GM19467 (cell line): Measurements from ENCODE around the gene BARHL2.

Experiments used
- ATAC-seq: cut with Tn5 transposase; IDR thresholded peaks from one replicate; pipeline ENCODE4 v1.9.1; 2021; ENCODE audit warnings: mild to moderate bottlenecking, moderate library complexity; ENCODE audit not compliant: unreplicated experiment

BARHL2 gene

DNA sequence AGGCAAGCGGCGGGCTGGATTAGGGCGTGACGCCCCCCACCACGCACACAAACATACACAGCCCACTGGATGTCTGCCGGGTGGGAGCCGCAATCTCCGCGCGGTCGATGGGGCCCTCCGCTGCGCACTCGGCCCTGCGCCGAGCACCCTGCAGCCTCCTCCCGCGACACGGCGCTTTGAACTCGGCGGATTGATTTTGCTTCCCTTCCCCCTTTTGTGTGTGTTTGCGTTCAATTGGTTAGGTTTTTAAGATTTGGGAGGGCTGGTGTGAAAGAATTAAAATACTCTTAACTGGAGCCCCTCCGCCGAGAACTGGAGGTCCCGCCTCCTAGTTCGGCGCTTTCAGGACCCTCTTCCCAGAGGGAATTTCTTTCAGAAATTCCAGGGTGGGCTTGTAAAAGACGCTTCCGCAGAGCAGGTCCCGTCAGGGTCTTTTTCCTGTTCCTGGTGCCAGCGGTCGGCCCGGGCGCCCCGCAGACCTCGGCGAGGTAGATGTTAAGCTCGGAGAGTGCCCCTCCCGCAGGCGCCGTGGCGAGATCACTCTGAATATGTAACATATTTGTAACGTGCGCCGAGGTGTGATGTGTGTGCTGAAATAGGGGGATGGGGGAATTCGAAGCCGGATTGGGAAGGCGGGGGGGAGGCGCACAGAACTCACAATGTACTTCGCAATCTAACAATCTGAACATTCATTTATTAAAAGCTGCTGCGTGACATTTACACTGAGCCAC is 8.0 kb upstream of the BARHL2 start:
- no peak for ATAC-seq

DNA sequence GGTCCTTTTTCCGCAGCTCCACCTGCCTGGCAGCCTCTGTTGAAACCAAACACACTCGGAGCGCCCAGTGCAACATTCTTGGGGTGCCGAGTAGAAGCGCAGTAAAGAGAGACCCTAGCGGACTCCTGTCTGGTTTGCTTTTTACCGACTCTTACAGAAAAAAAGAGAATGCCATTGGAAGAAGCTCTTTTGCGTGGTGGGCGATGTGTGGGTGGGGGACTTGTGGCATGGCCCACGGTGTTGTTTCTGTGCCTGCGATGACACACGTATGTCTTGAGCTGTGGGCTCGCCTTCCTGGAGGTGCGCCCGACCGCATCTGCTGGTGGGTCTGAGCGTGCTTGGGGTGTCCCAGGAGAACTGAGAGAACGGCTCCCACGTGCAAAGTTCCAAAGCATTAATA is 7.3 kb upstream of the BARHL2 start:
- ATAC-seq, result no peak

DNA sequence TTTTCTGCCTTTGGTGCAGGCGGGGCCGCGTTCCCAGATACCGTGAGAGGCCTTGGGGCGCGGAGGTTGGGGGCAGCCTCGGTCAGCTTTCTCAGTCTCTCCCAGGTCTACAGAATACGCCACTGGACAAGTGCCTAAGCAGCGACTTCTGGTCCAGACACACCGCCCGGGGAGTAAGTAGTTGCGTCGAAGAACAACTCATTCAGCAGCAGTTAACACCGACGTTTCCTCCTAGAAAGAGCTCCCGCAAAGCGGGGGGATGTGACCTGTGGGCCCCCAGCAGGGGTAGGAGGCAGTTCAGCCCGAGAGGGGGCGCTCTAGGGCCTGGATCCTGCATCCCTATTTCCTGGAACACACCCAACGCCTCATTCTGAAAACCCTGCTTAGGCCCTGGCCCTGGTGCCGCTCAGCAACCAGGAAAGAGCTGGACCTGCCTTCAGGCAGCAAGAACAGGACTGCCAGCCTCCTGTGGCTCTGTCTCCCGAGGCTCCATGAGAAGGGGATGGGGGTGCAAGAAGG is 6.5 kb upstream of the BARHL2 start:
- ATAC-seq, result no peak

DNA sequence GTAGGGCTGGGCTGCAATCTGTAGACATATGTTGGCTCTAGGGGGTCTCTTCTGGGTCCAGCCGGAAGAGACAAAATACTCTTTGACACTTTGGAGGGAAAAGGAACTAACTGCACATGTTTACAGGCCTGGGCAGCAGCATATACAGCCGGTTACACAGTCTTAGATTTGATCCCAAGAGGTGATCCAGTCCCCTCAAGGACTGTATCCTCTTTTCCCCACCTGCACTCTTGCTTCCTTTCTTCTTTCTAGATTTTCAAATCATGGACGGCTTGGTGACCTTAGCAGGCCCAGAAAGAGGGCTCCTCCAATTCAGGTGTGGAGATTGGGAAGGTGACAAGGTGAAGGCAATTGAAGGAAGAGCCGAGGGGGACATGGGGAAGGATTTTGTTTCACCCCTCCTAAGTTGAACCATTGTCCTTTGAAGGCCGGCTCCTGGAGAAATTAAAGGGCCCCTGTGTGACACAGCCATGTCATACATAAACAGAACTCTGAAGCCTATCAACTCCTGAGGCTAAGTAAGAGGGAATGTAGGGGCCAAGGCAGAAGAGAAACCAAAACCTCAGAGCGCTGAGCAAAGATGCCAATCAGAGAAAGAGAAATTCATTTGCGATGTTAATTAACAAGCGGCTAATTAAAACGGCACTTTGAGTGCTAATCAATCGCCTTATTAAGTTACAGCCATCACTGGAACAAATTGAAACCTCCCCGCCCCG is 5.9 kb upstream of the BARHL2 start:
- ATAC-seq, result no peak

DNA sequence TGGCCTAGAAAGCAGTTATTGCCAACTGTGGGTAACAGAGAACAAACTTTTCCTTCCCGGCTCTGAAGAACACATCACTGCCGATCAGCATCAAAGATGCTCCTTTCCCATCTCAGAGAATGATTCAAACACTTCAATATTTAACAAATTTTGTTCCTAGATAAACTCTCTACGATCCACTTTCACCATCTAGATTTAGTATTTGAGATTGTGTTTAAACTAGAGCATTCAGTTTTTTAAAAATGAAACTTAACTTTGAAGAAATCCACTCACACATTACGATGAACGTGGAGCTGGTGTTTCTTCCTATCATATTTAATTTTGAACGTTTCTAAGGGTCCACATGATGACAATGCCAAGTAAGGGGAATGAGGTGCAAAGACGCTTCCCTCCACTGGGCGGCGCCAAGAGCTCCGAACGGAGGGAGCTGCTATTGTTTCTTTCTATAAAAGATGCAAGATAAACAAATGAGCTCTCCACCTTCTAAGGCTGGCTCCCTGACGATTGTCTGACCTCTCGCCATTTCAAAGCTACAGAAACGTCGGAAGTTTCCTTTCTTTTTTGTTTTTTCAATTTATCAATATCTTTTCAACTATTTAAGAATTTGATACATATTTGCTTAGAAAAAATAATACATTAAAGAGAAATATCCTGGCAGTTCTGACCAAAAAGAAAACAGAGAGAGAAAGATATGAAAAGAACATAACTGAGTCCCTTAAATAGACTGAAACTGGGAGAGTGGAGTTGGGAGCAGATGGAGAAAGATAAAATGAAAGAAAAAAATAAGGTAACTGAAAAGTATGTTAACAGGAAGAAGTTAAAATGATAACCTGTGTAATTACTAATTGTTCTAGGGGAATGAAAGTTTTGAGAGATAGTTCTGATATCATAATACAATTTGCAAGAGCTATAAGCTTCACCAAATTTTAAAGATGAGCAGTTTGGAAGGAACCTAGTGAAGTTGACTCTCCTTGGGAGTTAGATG is 4.4 kb upstream of the BARHL2 start:
- peak; percentile 55 for ATAC-seq

DNA sequence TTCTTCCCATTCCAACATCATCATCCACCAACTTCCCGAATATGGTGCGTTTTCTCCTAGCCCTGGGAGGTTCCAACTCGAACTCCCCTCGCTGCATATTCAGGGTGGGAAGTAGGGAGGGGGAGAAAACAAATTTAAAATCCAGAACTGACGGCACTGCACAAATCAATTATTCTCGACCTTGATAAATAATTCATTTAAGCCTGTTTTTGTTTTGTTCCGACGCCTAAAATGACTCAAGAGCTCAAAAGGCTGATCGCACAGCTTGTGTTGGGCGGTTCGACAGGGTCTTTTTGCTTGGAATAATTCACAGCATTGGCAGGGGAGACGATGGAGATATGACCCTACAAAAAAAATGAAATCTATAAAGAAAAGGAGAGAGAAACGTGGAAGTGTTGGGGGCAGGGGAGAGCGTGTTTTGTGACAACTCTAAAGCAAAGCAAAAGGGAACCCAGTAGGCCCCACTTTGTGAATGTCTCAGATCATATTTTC is 3.1 kb upstream of the BARHL2 start:
- no peak for ATAC-seq

DNA sequence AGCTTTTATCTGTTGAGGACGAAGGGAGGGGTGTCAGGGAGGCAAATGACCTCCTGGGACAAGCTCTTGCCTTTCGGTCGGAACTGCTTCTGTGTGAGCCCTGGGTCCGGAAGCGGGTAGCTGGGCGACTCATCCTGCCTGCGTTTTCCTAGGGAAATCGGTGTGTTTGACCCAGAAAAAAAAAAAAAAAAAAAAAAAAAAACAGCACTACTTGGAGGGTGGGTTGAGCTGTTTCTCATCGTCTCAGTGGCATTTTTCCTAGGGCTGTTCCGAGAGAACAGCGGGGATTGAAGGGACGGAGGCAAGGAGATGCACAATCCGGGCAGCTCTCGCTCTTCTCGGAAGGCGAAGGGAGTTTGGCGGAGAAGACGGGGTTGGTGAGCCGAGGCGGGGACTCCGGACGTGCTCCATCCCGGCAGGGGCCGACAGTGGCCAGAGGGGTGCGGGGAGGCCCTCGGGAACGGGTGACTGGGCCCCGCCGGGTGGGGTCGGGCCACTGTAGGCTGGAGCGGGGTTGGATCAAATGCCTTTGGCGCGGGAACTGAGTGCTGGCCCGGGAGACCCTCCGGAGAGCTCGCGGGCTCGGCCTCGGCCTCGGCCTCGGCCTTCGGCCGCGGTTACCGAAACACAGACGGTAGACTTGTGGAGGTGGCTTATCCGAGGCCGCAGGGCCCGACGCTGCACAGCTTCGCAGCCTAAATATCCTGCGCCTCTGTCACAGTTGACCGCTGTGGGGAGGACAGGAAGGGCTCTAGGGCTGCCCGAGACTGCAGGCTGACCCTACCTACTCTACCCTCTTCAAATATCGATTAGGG is 2.4 kb upstream of the BARHL2 start:
- no peak for ATAC-seq

DNA sequence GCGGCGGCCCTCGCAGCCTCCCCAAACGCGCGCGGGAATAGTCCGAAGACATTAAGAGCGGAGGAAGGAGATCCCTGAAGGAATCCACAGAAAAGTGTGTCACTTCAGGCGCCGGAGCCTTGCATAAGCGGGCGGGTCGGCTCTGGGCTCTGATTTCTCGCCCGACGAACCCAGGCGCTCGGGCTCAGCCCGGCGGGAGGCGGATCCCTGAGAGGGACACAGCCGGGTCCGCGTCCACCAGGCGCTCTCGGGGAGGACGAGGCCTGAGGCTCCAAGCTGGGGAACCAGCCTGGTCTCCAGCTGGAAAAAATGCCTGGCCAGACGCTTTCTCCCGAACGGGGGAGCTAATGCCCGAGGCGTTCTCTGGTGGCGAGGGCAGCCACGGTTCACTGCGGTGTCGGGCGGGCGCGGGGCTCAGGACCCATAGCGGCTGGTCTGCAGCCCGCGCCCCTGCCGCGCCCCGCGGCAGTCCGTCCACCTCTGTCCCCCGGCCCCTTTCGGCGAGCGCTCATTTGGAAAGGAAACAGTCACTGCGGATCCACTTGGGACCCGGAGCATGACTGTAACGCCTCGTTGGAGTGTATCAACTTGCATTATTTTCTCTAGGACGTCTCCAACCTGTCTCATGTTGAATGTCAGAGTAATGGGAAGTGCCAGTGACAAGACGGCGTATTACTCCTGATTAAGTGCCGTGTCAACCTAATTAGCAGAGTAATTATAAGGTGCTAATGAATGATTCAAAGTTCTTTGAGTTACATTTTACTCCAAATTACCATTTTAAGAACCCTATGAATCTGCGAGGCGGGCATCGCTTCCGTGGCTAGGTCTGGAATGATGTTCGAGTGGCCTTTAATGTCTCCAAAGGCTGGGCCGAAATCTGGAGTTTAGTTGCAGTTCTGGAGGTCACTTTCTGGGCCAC is 1.6 kb upstream of the BARHL2 start:
- ATAC-seq, result no peak

DNA sequence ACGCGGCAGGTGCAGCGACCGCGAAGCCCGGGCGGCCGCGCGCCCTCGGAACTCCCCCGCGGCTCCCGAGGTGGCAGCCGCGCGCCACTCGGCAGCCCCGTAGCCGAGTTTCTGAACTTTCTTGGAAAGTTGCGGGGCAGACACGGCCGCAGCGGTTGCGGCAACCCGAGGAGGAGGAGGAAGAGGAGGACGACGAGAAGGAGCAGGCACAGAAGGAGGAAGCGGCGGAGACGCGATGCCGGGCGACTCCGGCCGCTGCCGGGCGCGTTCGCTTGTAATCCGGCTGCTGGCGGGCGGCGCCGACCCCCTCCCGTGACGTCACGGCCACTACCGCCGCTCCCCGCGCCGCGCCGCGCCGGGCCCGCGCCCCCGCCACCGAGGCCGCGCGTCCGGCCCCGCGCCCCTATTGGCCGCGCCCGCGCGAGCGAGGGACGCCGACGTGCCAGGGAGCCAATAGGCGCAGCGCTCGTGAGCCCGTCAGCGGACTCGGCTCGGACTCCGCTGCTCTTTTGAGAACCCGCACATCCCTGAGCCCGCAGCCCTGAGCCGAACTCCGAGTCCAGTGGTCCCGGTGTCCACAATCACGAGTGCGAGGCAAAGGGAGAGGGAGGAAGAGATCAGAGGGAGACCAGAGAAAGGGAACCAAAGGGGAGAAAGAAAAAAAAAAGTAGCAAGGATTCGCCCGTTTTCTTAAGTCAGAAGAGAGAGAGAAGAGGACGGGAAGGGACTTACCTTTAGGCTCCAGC is 736 bp upstream of the BARHL2 start:
- no peak for ATAC-seq

DNA sequence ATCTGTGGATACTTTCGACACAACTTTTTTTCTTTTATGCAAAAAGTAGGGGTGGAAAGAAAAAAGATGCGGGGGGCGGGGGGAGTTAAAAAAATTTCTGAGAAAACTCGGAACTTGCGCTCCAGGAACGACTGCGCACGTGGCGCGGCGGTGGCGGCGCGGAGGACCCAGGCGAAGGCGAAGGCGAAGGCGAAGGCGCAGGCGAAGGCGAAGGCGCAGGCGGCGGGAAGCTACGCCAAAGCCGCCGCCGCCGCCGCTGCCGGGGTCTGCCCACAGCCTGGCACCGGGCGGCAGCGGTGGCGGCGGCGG is 208 bp upstream of the BARHL2 start:
- ATAC-seq, result no peak

DNA sequence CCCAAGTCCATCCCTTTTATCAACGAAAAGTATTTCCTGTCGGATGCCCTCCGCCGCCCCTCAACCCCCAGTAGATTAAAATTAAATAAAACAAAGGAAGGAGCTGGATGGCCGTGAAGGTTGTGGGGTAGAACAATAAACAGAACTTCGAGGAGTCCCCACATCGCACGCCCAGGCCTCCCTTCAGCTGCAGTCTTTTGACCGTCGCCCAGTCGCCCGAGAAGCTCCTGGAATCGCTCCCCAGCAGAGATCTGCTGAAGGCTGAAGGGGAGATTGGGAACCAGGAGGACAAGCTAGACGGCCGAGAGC is 905 bp downstream of the BARHL2 start:
- no peak for ATAC-seq

DNA sequence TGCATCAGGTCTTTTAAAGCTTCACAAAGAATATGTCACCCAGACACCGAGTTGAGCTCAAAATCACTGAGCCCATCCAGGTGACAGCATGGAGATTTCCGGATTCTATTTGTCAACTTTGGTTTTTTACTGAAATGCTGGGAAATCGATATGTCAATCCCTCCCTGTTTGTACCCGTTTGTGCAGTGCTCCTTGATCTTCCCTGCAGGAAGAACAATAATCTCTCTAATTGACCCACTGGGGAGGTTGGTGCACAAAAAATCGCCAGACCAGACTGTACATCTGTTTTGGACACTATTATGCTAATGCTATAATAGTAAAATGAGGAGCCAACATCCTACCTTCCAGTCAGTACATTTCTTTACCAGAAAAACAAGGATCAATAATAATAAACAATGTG is 1.8 kb downstream of the BARHL2 start:
- no peak for ATAC-seq

DNA sequence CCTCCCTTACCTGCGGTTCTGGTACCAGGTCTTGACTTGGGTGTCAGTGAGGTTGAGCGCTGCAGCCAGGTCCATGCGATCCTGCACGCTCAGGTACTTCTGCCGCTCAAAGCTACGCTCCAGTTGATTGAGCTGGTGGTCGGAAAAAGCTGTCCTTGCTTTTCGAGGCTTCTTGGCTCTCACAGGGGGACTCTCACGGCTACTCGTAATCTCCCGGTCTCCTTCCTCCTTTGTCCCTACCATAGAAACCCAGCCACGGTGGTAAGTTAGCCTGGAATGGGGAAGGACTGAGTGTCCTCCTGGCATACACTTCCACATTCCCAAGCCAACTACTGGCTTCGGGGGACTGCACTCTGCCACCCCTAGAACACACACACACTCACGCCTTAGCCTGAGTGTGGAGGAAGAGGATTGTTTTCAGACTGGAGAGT is 2.6 kb downstream of the BARHL2 start:
- ATAC-seq, result no peak

DNA sequence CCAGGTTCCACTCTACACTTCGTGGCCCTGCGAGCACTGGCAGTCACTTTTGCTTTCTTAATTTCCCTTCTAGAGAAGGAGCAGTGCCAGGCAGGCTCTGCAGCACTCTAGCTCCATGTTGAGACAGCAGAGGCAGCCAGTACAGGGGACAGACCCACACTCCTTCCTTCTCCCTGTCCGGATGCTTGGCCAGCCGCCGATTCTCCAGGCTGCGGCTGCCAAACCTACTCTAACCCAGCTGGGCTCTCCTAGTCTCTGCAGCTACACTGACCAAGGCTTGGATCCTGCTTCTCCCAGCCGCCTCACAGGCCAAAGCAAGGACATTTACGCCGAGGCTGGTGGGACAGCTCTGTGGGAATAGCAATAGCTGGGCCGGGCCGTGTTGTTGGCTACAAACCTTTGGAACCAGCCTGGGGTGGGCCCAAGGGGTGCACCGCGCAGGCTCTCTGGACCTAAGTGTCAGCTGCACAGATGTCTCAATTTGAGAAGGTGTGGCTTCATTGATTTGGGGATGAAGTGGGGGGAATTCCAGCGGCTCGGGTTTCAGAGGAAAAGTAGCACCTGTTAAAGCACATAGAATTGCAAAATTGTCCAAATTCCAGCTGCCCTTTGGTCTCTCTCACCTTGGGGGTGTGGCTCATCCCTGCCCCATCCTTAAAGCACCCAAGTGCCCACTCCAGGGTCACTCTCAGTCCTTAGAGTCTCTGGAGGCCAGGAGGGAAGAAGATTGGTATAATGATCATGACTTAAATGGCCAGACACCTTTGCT is 3.2 kb downstream of the BARHL2 start:
- no peak for ATAC-seq

DNA sequence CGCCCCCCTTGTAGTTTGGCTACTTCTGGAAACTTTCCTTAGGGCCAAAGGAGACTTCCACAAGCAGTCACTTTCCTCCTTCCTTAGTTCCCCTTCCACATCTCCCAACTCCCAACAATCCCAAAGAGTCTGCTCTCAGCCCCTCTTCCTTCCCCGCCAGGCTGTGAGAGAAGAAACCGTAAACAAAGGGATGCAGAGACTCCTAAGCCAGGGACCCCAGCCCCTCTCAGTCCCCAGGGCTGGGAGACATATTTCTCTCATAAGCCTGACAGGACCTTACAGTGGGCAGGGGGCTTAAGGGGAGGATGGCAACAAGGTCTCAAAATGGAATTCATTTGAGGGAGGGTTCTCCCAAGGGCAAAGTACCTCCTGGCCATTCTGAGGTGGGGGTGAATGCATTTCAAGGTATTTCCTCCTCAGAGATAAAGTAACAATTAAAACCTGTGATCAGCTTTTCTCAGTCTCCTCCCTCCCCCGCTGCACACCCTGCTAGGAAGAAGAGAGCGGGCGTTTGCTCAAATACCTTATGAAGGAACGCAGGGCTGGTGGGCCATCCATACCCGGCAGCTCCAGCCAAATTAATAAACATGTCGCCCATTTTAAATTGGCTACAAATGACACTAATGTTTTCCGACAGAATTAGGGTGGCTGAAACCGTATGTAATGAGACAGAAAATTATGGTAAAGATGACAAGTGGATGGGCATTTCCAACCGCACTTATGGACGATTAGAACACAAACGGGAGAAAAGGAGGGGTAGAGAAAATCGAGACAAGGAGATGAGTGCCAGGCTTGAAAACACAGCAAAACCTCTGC is 4.0 kb downstream of the BARHL2 start:
- no peak for ATAC-seq

DNA sequence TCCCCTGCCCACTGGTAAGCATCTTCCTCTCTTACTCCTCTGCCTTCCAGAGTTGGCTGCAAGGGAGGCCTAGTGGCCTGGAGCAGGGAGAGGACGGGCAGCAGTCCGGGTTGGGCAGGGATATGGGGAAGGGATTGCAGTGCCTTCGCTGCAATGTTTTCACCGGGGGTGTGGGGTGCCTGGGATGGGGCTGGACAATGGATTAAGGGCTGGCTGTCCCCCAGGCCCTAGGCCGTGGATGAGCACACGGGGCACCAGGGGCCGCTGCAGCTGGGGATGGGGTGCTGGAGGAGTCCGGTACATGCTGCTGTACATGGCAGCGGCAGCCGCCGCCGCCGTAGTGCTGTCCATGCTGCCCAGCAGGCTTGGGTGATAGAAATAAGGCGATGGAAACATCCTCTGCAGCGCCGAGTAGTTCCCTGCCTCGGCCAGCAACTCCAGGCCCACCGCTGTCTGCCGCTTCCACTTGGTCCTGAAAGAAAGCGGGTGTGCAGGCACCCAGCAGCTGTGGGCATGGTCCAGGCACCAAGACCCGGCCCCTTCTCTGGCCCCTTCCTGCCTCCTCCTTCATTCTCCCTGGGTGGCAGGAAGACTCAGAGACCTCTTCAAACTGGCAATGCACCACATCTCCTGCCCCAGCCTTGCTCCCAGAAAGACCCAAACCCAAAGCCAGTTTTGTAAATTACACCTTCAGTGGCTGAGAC is 4.8 kb downstream of the BARHL2 start:
- no peak for ATAC-seq

DNA sequence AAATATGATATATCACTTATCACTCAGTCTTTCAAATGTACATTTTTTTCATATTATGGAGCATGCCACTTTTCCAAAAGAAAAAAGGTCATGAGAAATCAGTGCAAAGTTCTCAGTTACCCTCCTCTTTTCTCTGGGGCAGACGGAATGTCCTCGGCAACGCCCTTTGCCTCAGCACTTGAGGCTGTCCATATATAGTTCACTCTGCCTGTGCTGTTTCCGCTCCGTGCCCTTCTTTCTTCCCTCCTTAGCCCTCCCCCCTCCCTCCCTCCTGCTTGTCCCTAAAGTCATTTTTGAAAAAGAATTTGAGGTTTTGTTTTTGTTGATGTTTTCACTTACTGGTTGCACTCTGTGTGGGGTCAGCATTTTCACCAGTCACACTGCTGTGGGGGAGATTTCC is 5.4 kb downstream of the BARHL2 start:
- ATAC-seq, result no peak
